ENCODE measurements around the gene LGI1.

DNA sequence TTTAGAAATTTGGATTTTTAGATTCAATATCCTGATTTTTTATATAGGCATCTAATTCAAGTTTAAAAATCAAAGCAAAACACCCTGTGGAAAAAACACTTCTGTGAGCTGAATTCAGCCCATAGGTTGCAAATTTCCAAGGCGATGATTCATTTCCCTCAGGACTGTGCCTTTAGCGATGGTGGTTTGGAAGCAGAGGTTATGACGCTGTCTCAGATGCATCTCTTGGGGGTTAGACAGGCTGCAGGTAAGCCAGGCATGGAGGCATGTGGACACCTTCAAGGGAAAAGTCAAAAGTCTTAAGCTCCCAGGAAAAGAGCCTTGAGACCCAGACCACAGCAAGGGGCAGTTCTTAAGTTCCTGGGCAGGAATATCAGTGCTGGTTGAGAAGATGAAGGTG lies 45.8 kb upstream of the LGI1 start:
- TF ChIP-seq CTCF (IDR thresholded peaks at IDR 0.05; ENCODE audit: low read length) (no peak), EZH2 (IDR thresholded peaks at IDR 0.05; ENCODE audit: borderline replicate concordance, low read length) (no peak)
